ENCODE results near the gene TPRKB. TPM values are rescaled to one million over a fixed set of nuclear protein-coding genes. Genes with fewer than 3 reads are reported as not detected.
"Not testable (repeated sequence)": the region's sequence is repeated elsewhere in the genome, so short reads cannot be mapped to it uniquely, and the experiment has no call there.

The TPRKB gene
- total RNA-seq, 2 experiments from 2014 or later: 27.0 to 29.0 TPM

DNA sequence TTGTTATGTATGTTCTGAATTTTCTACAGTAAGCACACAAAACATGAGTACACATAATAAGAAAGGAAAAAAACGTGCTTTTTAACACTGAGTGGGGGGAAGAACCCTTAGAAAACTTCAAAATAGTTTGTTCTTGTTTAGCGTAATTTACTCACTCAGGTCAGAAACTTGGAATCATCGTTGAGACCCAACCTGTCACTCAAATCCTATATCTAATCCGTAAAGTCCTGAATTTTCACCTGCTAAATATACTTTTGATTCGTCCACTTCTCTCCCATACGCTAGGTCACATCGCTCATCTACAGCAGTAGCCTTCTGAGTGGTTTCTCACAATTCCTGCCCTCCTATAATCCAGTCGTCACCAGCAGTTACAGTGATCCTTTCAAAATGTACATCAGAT lies 767 bp downstream of the TPRKB start:
- Mint-ChIP-seq H3K4me3 (peak overlapping the region; percentile 97), H3K36me3 (ENCODE audit: low read depth) (peaks cover 34% of the 10 kb centered on the region), H3K27me3 (no peaks in the 10 kb centered on the region), H3K9me3 (no peaks in the 10 kb centered on the region), H3K27ac (peak overlapping the region; percentile 92), H3K4me1 (ENCODE audit: low read depth) (peaks cover 21% of the 10 kb centered on the region)
- intact Hi-C loops (cut with micrococcal nuclease): no loop called here
- CTCF ChIA-PET: interaction anchor here (0.5 to 1.5 kb wide), 4 partner anchors 10 to 415 kb away, joined by 3 to 4 read pairs (median 4); partner anchors contain the start of gene STAMBP
- no peak for DNase-seq
- no peak for TF ChIP-seq CTCF (IDR thresholded peaks at IDR 0.05)
- ATAC-seq: no peak
- POLR2A ChIA-PET: interaction anchor here (1.0 to 1.5 kb wide), 4 partner anchors 19 to 411 kb away, joined by 4 to 12 read pairs (median 6); partner anchors contain the start of gene BOLA3

DNA sequence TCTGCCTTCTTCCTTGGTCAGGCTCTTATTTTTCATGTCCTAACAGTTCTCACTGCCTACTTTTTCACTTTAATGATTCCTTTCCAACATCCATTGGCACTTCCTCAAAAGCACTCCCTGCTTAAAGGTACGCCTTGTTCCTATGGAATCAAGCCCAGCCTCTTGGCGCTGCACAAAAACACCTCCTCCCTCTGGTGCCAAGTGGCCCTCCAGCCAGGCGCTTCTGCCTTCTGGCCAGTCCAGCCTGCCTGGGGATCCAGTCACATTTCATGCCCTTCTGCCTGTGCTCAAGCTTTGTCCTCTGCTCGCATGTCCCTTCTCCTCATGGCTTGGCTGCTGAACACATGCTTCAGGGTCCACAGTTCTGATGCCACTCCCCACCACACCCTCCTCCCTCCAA lies 6.3 kb downstream of the TPRKB start:
- H3K9me3 Mint-ChIP-seq: no peaks in the 10 kb centered on the region
- no peak for TF ChIP-seq CTCF (IDR thresholded peaks at IDR 0.05)
- CTCF ChIA-PET: no interaction called here

DNA sequence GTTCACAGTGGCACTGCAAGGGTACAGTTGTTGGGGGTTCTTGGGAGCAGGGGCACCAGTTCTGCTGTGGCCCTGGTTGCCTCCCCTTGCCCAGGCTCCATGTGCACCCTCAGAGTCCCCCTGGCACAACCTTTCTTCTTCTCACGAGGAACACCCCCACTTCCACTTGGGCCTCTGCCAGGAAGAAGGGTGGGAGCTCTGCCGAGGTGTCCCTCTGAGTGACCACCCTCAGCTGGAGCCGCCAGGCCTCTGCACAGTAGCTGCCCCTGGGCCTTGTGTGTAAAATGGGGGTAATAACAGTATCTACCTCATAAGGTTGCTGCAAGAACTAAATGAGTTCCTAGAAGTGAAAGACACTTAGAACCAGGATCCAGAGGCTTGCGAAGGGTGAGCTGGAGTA lies 8.4 kb downstream of the TPRKB start:
- H3K36me3 Mint-ChIP-seq (ENCODE audit: low read depth): peaks cover 31% of the 10 kb centered on the region
- POLR2A ChIA-PET: no interaction called here
- ATAC-seq: no peak

More for the DNA sequence above, 6.3 kb downstream of the TPRKB start:
- Mint-ChIP-seq H3K27me3 (no peaks in the 10 kb centered on the region), H3K36me3 (ENCODE audit: low read depth) (peaks cover 34% of the 10 kb centered on the region), H3K4me1 (ENCODE audit: low read depth) (peaks cover 5% of the 10 kb centered on the region), H3K4me3 (no peak overlapping the region), H3K27ac (peak overlapping the region; percentile 4)
- ATAC-seq (no peak), DNase-seq (no peak)
- POLR2A ChIA-PET: no interaction called here
- intact Hi-C loops (cut with micrococcal nuclease): no loop called here

GRCh38 chr2:73728043-73728442 lies 9.1 kb downstream of the TPRKB start:
- Mint-ChIP-seq H3K27me3 (no peaks in the 10 kb centered on the region), H3K27ac (no peak overlapping the region), H3K4me3 (no peak overlapping the region), H3K4me1 (ENCODE audit: low read depth) (no peaks in the 10 kb centered on the region), H3K36me3 (ENCODE audit: low read depth) (peaks cover 27% of the 10 kb centered on the region), H3K9me3 (no peaks in the 10 kb centered on the region)
- ATAC-seq (no peak), DNase-seq (no peak)
- POLR2A ChIA-PET: no interaction called here
- intact Hi-C loops (cut with micrococcal nuclease): no loop called here
- no peak for TF ChIP-seq CTCF (IDR thresholded peaks at IDR 0.05)
- CTCF ChIA-PET: no interaction called here

More for the DNA sequence above, 8.4 kb downstream of the TPRKB start:
- DNase-seq: no peak
- H3K27me3 Mint-ChIP-seq: no peaks in the 10 kb centered on the region
- no peak for TF ChIP-seq CTCF (IDR thresholded peaks at IDR 0.05)
- intact Hi-C loops (cut with micrococcal nuclease): no loop called here
- no peak overlapping the region for H3K27ac Mint-ChIP-seq
- CTCF ChIA-PET: interaction anchor here (1.2 kb wide), 1 partner anchor 49 kb away, joined by 3 read pairs; no protein-coding TSS in a partner anchor
- no peaks in the 10 kb centered on the region for H3K9me3 Mint-ChIP-seq
- H3K4me3 Mint-ChIP-seq: no peak overlapping the region
- peaks cover 2% of the 10 kb centered on the region for H3K4me1 Mint-ChIP-seq (ENCODE audit: low read depth)

GRCh38 chr2:73726657-73727056 lies 10.5 kb downstream of the TPRKB start:
- H3K4me1 Mint-ChIP-seq (ENCODE audit: low read depth); POLR2A ChIA-PET; ATAC-seq; H3K27me3 Mint-ChIP-seq; H3K27ac Mint-ChIP-seq; CTCF ChIA-PET; intact Hi-C loops (cut with micrococcal nuclease); DNase-seq; H3K4me3 Mint-ChIP-seq; H3K9me3 Mint-ChIP-seq: not testable (repeated sequence)
- H3K36me3 Mint-ChIP-seq (ENCODE audit: low read depth): peaks cover 19% of the 10 kb centered on the region
